GM10847 (cell line): ENCODE results near the gene PHEX.

Experiments
- POLR2A ChIP-seq: IDR thresholded peaks from 2 replicates; pipeline ENCODE4 v1.6.1; 2011; ENCODE audit not compliant: insufficient read length; ENCODE audit errors: extremely low read depth

PHEX gene

DNA sequence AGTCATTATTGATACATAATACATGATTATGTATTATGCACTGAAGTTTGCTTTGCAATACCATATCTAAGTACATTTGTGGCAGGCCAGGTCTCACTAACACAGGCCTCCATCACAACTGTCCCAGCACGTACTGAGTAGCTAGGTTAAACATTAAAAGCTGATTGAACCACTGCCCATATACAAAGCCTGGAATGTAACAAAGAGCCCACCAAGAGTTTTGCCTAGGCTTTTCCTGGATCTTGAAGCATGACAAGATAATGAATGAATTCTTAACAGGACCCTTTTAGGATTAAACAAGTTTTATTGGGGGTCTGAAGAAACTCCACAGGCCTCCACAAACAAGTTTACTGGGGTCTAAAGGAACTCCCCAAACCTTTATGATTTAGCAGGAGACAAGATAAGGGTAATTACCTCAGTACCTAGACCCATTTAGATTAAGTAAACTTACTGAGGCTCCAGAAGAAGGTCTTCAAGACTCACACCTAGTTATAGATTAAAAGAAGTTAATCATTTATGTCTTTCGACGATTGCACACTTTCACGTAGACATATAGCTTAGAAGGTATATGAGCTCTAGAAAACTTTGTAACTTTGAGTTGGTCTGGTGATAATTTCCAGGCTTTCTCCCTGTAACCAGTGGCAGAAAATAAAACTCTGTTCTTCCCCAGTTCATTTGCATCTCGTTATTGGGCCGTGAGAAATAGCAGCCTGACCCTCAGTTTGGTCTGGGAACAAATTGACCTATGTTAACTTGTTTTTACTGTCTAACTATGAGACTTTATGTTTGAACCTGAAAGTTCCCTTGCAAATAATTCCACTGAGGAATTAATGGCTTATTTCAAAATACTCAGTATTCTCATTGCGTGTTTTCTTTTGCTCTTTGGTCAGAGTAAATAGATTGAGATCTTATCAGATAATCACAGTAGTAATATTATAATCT, 84.8 kb downstream of the PHEX start:
- TF ChIP-seq POLR2A, result no peak

DNA sequence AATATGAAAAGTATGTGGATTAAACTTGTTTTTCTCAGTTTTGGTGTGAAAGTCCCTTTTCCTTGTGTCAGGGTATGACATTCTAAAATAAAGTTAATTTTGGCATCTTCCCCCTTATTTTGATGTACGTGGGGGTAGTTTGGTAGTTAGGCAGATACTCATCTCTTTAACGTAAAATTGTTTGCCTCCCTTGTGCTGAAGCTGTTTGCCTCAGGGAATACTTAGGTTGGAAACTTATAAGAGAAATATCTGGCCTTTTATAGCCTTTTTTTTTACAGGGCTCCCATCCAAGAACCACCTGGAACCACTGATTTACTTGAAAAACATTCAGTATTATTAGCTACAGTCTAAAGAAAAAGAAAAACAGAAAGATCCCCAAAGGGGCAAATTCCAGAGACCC, 85.5 kb downstream of the PHEX start:
- no peak for TF ChIP-seq POLR2A

DNA sequence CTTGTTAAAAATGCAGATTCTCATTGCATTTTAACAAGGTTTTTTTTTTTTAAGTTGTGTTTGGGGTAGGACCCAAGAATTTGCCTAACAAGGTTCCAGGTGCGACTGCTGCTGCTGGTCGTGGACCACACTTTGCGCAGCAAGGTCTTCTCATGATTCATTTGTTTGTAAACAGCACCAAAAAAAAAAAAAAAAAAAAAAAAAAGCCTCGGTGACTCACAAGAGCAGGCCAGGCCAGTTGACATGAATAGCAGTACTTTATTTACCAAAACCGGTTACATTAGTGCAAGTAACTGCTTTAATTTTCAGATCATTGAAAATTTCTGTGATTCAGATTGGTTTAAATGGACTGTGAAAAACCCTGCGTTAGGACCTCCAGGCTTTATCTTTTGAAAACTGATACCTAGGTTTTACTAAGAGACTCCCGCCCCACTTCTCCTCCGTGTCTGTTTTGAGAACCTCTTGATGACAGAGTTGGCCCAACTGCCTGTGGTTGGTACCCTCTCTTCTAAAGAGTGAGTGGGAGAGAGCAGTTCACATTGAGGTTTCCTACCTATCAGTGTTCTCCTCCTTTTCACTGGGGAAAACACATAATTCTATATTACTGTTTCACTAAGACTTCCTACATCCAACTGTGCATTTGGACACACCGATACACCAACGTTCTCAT, 86.2 kb downstream of the PHEX start:
- no peak for TF ChIP-seq POLR2A

DNA sequence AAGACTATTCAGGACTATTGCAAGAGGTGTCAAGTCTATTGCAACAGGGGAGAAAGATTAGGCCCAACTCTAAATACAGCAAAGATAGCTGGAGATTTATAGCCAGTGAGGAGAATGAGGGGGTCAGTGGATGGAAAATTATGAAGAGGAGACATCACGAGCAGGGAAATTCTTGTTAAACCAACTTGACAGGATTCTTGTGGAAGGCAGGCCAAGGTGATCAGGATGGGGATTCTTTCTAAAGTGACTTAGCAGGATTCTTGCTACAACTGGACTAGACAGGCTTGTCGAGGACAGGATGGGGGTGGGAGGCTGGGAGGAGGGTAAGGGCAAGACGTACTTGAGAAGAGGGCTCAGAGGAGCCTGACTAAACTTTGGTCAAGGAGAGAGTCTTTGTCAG, 89.0 kb downstream of the PHEX start:
- TF ChIP-seq POLR2A, result no peak

DNA sequence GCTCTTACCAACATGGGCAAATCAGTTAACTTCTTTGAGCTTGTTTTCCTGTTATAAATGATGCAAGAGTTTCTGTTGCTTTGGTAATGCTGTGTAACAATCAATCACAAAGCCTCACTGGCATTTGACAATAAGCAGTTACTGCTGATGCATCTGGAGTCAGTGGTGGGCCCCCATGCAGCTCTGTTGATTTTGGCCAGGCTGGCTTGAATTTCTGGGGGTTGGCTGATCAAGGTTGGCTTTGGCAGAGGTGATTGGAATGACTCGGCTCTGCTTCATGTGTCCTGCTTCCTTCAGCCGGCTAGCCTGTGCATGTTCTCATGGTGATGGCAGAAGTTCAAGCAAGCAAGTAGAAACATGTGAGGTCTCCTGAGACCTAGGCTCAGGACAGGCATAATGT, 90.4 kb downstream of the PHEX start:
- TF ChIP-seq POLR2A, result no peak

DNA sequence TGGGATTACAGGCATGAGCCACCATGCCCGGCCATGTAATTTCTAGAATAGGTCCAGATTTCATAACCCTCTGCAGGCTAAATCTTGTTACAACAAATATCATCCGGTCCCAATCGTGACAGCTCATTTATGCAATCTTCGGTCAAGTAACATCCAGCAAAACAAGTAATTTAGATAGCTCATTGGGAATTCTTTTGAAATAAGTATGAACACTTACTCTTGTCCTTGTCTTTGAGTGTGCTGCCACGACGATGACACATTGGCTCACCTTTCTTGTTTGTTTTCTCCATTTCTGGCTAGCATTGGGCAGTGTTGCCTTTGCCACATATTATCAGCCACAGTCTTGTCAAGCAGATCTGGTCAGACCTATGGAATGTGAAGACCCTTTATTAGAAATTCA, 92.0 kb downstream of the PHEX start:
- TF ChIP-seq POLR2A, result no peak

DNA sequence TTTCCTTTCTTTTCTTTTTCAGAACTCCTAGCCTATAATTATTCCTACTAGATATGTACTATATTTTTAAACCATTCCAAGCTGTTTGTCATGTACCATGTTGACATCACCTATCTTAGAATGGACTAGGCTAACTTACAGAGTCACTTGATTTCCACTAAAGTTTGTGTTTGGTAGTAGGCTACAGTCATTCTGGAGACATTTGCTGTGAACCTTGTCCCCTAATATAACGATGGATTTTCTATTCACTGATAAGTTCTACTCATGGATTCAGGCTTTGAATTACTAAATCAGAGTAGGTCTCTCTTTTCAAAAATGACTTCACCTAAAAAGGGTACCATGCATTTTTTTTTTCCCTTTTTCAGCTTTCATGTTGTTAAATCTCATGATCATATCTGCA, 93.4 kb downstream of the PHEX start:
- TF ChIP-seq POLR2A, result no peak

DNA sequence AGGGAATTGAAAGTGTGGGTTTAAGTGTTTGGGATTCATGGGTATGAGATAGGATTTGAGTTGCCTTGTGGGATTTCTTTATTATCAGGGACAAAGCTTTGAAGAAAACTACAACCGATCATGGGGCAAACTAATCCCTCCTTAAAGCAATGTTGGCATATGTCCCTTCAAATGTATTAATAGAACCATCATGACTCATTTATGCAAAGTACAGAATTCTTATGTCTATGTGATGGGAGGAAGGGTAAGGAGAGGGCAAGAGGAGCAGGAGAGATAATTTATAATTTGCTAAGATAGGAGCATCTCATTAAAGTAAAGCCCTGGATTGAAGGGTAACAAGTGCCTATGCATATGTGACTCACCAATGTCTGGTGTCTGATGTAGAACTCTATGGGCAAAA, 94.2 kb downstream of the PHEX start:
- TF ChIP-seq POLR2A, result no peak

DNA sequence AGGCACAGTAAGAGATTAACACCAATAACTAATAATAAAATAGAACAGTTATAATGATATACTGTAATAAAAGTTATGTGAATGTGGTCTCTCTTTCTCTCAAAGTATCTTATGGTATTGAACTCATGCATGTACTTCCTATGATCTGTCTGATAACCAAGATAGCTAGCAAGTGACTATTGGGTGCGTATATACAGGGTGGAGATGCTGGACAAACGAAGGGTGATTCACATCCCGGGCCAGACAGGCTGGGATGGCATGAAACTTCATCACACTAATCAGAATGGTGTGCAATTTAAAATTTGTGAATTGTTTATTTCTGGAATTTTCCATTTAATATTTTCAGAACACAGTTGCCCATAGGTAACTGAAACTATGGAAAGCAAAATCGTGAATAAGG, 96.8 kb downstream of the PHEX start:
- TF ChIP-seq POLR2A, result no peak

DNA sequence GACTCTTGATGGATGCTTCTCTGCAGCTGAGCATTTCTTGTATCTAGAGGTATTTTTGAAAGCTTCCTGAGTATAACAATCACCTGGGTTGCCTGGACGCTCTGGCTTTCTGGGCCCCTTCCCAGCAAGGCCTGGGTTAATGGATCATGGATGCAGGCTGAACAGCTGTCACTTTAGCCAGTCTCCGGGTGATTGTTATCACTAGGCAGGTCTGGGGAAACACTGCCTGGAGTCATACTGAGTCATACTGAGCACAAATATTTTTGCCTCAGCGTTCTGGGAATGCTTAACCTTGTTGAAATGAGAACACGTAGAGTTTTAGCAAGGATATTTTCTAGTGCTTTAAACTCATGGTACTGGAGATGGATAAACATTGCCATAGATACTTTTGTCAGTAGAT, 102.6 kb downstream of the PHEX start:
- TF ChIP-seq POLR2A, result no peak

DNA sequence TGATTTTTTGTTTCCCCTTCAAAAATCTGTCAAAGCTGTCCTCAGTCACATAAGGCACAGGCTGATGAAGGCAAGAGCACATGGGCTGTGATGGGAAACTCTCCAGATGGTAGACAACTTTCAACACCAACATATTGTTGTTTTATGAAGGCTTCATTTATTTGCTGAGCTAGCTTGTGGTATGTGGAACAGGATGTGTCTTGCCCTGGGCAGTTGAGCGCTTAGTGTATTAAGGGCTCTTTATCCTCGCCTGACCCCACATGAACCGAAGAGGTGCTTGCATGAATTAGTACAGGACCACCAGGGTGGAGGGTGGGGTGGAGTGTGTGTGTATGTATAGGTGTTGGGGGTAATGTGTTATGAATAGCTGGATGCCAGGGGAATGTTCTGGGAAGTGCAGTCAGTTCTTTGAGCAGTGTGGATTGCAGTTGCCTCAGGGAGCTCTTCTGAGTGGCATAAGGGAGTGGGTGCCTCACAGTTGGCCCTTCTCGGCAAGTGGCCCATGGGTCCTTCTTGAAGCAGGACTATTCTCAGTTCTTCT, 103.1 kb downstream of the PHEX start:
- no peak for TF ChIP-seq POLR2A

DNA sequence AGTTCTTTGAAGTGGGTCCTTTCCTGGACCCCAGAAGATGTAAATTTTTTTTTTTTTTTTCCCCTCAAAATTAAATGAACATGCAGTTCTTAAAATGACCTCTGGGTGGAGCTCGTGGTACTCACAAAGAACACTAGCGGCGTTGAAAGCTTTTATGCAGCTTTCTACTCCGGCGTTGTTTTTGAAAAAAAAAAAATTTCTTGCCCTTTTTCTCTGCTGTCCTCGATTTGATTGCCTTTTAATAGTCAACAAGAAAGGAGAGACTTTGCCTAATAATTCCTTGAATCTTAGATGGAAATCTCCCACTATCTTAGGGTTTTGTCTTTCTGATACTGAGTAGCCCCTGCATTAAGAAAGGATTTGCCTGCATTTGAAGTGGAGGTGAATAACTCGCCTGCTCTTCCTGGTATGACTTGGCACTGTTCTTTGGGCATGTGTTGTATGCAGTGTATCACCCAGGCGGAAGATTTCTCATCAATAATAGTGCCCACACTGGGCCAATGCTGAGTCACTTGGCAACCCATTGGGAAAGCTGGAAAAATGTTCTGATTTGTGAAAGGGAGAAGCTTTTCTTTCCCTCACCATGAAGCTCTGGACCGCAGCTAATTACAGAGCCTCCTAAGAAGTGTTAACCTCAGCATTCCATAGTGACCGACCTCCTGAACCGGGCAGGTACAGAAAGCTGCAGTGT, 104.0 kb downstream of the PHEX start:
- no peak for TF ChIP-seq POLR2A

DNA sequence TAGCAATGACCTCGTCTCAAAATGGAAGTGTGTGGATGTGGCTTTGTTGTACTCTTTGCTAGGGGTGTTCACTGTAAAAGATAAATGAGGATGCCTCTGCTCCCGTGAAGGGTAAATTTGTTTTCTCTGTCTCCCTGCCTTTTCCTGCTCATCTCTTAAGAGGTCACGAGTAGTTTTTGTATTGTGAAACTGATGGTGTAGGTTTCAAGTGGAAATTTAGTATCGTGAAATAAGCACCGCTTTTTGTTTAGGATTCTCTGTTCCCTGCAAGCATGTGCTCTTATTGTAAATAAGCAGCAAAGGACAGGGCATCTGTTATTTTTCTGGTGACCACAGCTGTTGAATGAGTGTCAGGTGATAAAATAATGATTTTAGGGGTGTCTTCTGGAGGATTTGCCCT, 104.6 kb downstream of the PHEX start:
- TF ChIP-seq POLR2A, result no peak

DNA sequence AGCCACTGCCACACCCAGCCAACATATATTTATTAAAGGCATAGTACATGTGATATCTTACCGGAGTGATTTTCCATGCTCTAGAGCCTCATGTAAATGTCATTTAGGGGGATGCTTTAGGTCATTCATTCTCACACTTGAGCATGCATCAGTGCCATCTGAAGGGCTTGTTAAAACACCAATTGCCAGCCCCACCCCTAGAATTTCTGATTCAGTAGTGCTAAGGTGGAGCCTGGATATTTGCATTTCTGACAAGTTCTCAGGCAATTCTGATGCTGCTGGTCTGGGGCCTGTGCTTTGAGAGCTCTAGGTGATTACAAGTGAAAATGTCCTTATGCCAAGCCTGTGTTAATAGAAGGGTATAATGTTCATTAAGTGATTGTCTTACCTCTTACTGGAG, 107.7 kb downstream of the PHEX start:
- TF ChIP-seq POLR2A, result no peak

DNA sequence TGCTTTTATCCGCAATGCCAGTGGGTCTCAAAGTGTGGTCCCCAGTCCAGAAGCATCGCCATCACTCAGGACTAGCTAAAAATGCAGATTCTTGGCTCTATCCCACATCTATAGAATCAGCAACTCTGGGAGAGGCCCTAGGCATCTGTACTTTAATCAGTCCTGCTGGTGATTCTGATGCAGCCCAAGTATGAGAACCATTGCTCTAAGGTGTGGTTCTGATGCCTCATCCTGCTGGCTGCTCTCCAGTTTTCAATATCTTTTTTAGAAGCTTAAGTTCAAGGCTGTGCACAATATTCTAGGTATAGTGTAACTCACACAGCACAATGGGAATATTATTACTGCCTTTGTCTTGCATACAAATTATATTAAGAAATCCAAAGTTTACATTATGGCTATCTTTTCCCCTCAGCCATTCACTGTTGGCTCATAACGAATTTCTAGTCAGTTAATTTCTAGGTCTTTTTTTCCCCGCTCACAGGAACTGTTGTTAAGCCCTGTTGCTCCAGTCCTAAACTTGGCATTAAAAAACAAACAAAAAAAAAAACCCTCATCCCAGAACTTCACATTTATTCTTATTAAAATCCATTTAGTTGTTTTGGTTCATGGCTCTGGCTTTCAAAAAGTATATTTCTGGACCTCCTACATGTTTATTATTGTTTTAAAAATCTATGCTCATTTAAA, 109.1 kb downstream of the PHEX start:
- TF ChIP-seq POLR2A, result no peak

DNA sequence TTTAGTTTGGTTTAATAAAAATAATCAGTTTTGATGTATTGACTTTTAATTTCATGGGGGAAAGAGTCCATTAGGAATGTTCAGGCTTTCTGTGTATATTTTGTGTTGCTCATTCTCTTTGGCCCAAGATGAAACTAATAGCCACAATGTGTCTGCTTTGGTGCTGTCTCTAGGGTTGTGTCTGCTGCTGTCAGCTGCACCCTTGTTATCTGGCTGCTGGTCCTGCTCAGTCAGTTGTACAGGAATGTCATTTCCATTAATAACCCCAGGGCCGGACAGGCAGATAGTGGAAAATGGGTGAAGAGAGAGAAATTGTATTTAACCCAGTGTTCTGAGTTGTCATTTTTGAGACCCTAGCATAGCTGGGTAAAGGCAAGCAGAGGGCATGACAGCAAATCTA, 115.1 kb downstream of the PHEX start:
- no peak for TF ChIP-seq POLR2A

DNA sequence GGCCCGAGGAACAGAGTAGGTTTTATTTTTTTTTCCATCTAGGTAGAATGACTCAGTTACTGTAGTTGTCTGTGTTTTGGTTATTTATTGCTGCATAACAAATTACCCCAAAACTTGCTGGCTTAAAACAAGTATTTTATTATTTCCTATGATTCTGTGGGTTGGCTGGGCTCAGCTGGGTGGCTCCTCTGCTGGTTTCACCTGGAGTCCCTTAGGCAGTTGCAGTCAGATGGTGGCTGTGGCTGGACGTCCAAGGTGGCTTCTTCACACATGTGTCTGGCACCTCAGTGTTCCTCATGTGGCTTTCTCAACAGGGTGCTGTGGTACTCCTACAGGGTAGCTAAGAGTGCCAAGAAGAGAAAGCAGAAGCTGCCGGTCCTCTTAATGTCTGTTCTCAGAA, 115.8 kb downstream of the PHEX start:
- no peak for TF ChIP-seq POLR2A
